ENCODE results near the gene ELAC2. TPM values are rescaled to one million over a fixed set of nuclear protein-coding genes. Genes with fewer than 3 reads are reported as not detected.
A peak's percentile ranks its signal among the peaks of the same experiment; 100 is the strongest.

ELAC2 gene
- total RNA-seq, 4 donors from 2014 or later, result 54.8 to 87.8 (median 62.6) TPM

DNA sequence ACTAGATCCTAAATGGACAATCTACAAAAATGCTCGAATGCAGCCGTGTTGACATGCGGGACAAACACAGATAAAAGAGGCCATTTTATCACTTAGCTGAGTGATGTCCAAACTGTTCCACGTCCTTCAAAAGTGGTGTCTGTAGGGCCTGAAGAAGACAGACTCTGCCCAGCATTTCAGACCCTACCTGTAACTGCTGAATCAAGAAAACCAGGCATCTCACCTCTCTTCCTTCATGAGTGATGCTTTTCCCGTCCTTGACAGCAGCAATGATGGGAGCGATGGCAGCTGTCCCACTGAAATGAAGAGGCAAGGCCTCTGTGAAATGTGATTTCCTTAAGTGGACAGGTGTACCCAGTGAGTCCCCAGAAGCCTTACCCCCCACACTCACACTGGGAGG lies 12.3 kb downstream of the ELAC2 start:
- Histone ChIP-seq H3K27ac (no peak overlapping the region), H3K9me3 (no peaks in the 10 kb centered on the region), H3K27me3 (no peaks in the 10 kb centered on the region), H3K36me3 (peaks cover 16 to 100% (median 31%) of the 10 kb centered on the region in 3 donors), H3K4me1 (peaks cover 0 to 18% (median 0%) of the 10 kb centered on the region in 3 donors), H3K4me3 (no peak overlapping the region)
- intact Hi-C loops (cut with DNase I), result no loop called here
- WGBS, 2 donors, result 91 to 96% methylated on average over 6 of the region's 6 CpGs
- TF ChIP-seq, protein P1, sequence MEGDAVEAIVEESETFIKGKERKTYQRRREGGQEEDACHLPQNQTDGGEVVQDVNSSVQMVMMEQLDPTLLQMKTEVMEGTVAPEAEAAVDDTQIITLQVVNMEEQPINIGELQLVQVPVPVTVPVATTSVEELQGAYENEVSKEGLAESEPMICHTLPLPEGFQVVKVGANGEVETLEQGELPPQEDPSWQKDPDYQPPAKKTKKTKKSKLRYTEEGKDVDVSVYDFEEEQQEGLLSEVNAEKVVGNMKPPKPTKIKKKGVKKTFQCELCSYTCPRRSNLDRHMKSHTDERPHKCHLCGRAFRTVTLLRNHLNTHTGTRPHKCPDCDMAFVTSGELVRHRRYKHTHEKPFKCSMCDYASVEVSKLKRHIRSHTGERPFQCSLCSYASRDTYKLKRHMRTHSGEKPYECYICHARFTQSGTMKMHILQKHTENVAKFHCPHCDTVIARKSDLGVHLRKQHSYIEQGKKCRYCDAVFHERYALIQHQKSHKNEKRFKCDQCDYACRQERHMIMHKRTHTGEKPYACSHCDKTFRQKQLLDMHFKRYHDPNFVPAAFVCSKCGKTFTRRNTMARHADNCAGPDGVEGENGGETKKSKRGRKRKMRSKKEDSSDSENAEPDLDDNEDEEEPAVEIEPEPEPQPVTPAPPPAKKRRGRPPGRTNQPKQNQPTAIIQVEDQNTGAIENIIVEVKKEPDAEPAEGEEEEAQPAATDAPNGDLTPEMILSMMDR (IDR thresholded peaks at IDR 0.05), result no peak
- no peak for TF ChIP-seq POLR2A (IDR thresholded peaks at IDR 0.05)
- no peak for DNase-seq

DNA sequence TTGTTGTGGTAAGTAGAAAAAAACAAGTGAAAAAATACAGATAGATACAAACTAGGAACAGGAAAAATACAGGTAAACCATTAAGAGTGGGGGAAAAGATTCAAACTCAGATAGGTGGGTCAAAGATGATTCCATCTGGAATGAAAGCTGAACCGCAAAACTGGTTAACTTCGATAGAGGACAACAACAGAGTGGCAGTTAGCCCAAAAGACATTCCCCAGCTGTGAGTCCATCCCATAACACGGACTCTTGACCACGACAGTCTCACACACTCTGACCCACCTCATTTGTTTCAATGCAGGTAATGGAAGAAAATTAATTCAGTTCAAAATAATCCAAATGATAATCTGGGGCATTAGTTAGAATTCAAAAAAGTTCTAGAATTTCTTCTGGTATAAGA lies 13.5 kb downstream of the ELAC2 start:
- peaks cover 0 to 18% (median 0%) of the 10 kb centered on the region in 3 donors for H3K4me1 ChIP-seq
- no peaks in the 10 kb centered on the region for H3K9me3 ChIP-seq
- H3K4me3 ChIP-seq, result no peak overlapping the region
- intact Hi-C loops (cut with DNase I), result no loop called here
- DNase-seq, result no peak
- 76 to 85% methylated on average over 4 of the region's 4 CpGs for WGBS, 2 donors
- peaks cover 27 to 100% (median 39%) of the 10 kb centered on the region in 3 donors for H3K36me3 ChIP-seq
- no peaks in the 10 kb centered on the region for H3K27me3 ChIP-seq
- H3K27ac ChIP-seq, result no peak overlapping the region
- TF ChIP-seq, protein P1 (IDR thresholded peaks at IDR 0.05), result no peak
- no peak for TF ChIP-seq POLR2A (IDR thresholded peaks at IDR 0.05)

DNA sequence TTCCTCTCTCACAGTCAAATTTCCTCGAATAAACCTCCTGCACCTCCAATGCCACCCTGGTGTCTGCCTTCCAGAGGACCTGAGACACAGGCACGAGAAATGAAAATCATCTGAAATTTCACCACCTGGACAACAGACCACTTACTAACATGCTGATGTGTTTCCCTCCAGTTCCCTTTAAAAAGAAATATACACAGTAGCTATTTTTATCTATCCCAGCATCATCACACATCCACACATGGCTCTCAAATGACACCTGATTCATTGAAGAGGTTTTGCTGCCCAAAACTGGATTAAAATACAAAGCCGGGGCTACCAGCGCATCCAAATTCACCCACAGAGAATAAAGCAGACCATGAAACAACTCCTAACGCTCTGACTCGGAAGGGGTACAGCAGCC lies 13.9 kb downstream of the ELAC2 start:
- no peak for DNase-seq
- Histone ChIP-seq H3K4me3 (no peak overlapping the region), H3K36me3 (peaks cover 29 to 100% (median 44%) of the 10 kb centered on the region in 3 donors), H3K9me3 (no peaks in the 10 kb centered on the region), H3K4me1 (peaks cover 0 to 18% (median 0%) of the 10 kb centered on the region in 3 donors), H3K27ac (no peak overlapping the region), H3K27me3 (no peaks in the 10 kb centered on the region)
- 73 to 80% methylated on average over 4 to 6 of the region's 6 CpGs for WGBS, 2 donors
- intact Hi-C loops (cut with DNase I), result no loop called here
- TF ChIP-seq, protein P1 (IDR thresholded peaks at IDR 0.05), result no peak
- TF ChIP-seq POLR2A (IDR thresholded peaks at IDR 0.05), result no peak

DNA sequence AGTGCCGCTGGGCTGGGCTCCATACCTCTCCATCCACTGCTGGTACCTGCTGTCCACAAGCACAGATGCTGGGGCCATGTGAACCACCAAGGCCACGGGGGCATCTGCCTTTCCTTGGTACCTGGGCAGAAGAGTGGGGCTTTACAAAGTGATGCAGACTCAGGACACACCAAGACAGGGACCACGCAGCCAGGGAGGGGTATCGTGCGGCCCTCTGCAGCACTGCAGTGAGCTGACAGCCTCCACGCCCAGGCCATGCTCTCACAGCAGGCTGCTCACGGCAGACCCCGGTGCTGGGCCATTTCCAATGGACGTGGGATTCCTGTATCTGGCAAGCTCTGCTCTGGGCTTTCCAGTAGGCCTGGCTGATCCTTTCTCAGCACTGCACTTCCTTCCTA lies 14.4 kb downstream of the ELAC2 start:
- Histone ChIP-seq H3K36me3 (peaks cover 29 to 100% (median 44%) of the 10 kb centered on the region in 3 donors), H3K27me3 (no peaks in the 10 kb centered on the region), H3K9me3 (no peaks in the 10 kb centered on the region), H3K4me3 (no peak overlapping the region), H3K27ac (no peak overlapping the region), H3K4me1 (peaks cover 0 to 18% (median 0%) of the 10 kb centered on the region in 3 donors)
- intact Hi-C loops (cut with DNase I), result no loop called here
- no peak for DNase-seq
- WGBS, 2 donors, result 72 to 79% methylated on average over 9 of the region's 9 CpGs
- TF ChIP-seq, protein P1 (IDR thresholded peaks at IDR 0.05), result no peak
- no peak for TF ChIP-seq POLR2A (IDR thresholded peaks at IDR 0.05)

DNA sequence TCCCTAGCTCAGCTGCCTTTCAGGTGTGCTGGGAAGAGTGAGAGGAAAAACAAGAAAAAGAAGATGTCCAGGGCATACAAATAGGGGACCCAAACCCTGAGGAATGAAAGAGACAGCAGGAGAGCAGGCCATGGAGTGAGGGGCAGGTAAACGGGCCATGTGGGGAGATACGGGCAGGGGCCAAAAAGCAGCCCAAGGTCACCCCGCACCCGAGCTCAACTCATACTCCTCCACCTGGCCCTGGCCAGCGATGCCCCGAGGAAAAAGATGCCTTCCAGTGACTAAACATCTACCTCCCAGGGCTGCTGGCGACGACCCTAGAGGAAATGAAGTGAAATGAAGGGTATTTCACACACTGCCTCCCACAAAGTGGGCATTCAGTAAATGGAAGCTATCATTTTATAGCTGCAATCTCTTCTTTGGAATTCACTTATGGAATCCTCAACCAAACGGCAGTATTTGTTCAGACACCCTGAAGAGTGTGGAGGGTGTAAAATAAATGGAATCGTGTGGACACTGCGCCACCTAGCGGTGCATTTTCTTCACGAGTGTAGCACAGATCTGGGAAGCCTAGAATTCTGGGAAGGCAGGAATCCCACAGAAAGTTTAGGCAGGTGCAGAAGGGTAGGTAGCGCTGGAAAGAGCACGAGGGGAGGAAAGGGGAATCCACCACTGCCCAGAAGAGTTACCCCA lies 14.9 kb downstream of the ELAC2 start:
- no peaks in the 10 kb centered on the region for H3K27me3 ChIP-seq
- peaks cover 29 to 100% (median 50%) of the 10 kb centered on the region in 3 donors for H3K36me3 ChIP-seq
- H3K4me3 ChIP-seq, result no peak overlapping the region
- no peak overlapping the region for H3K27ac ChIP-seq
- intact Hi-C loops (cut with DNase I), result no loop called here
- 39 to 43% methylated on average over 15 of the region's 15 CpGs for WGBS, 2 donors
- DNase-seq, result no peak
- no peak for TF ChIP-seq POLR2A (IDR thresholded peaks at IDR 0.05)
- TF ChIP-seq, protein P1 (IDR thresholded peaks at IDR 0.05), result peak; percentile 66 to 86 (median 75)
- peaks cover 0 to 18% (median 0%) of the 10 kb centered on the region in 3 donors for H3K4me1 ChIP-seq
- H3K9me3 ChIP-seq, result no peaks in the 10 kb centered on the region
